ENCODE measurements around the gene ATG2B.

GRCh38 chr14:96237641-96238040 lies 125.5 kb downstream of the ATG2B start:
- TF ChIP-seq CTCF (IDR thresholded peaks at IDR 0.05; ENCODE audit: low read depth, low read length) = no peak
- TF ChIP-seq EZH2phosphoT487 (IDR thresholded peaks at IDR 0.05; ENCODE audit: low read depth) = no peak
